Occipital lobe (tissue), 2 donors: Measurements from ENCODE around the gene RAX2. TPM values are rescaled to one million over a fixed set of nuclear protein-coding genes. Genes with fewer than 3 reads are reported as not detected.
"Not testable (repeated sequence)": the region's sequence is repeated elsewhere in the genome, so short reads cannot be mapped to it uniquely, and the experiment has no call there.

Experiments used
- DNase-seq: peaks from one replicate; lab custom pipeline; 2025; lab: John Stamatoyannopoulos, UW
- total RNA-seq: library from RNA; depleted of rRNA; stranded (reverse); fragments of >200 nt; gene quantifications from one replicate; pipeline ENCODE4 v1.2.3, GENCODE V29; 2014

The RAX2 gene
- total RNA-seq, 1 donor from 2014 or later = not detected

GRCh38 chr19:3778104-3778867 is 6.3 kb upstream of the RAX2 start:
- no peak for DNase-seq

- DNase-seq = no peak
Observed at GRCh38 chr19:3776479-3777040, 4.5 kb upstream of the RAX2 start.

GRCh38 chr19:3775831-3776230 is 3.8 kb upstream of the RAX2 start:
- DNase-seq = no peak

- no peak for DNase-seq
Observed at GRCh38 chr19:3775374-3775711, 3.3 kb upstream of the RAX2 start.

DNA sequence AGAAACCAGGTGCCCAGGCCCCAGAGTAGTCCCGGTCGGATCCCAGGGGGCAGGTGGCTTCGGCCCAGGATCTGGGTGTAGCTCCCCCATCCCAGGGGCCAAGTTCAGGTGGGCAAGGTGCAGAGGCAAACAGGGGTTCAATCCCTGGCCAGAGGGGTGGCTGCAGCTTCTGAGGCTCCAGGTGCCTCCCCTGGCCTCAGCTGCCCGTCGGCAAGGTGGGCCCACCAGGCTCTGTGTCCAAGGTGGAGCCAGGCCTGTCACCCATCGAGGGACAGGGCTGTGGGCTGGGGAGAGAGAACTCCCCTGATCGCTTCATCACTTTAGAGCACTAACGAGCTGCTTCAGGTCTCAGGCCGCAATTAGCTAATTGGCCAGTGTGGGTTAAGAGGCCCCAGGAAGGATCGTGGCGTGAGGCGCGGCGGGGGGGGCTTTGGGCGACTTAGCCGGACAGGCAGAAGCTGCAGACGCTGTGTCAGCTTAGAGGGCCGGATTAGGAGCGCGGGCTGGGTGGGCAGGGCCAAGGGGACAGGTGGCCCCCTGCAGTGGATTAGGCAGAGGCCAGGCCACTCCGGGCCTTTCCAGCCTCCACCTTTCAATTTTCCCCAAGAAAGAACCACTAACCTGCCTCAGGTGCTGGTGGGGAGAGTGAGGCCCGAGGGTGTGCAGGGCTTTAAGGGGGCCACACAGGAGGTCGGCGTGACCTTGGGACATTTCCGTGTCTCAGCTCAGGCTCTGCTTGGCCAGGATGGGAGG is 2.8 kb upstream of the RAX2 start:
- no peak for DNase-seq

DNA sequence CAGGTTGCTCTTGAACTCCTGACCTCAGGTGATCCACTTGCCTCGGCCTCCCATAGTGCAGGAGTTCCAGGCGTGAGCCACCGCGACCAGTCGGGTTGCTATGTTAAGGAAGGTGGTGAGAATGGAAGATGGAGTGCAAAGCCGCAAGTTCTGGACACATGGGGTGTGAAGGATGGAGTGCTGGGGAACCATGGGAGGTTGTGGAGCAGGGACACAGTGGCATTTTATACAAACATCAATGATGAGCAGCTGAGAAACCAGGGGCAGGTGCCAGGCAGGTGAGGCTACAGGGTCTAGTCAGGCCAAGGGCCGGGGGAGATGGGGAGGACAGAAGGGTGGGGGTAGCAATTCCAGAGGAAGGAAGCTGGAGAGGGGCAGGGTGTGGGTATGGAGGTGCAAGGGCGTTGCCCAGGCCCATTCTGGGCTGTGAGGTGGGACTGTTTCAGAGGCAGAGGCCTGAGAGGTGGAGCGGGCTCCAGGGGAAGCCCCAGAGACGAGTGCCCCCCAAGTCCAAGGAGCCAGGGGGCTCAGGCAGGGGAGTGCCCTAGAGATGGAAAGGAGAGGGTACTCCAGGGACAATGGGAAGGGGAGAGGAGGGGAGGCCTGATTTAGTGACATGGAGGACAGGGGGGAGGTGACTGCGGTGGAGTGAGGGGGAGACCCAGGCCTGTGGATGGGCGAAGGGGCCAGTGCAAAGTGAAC is 1.9 kb upstream of the RAX2 start:
- no peak for DNase-seq

GRCh38 chr19:3771000-3771905 is 775 bp downstream of the RAX2 start:
- DNase-seq = no peak

DNA sequence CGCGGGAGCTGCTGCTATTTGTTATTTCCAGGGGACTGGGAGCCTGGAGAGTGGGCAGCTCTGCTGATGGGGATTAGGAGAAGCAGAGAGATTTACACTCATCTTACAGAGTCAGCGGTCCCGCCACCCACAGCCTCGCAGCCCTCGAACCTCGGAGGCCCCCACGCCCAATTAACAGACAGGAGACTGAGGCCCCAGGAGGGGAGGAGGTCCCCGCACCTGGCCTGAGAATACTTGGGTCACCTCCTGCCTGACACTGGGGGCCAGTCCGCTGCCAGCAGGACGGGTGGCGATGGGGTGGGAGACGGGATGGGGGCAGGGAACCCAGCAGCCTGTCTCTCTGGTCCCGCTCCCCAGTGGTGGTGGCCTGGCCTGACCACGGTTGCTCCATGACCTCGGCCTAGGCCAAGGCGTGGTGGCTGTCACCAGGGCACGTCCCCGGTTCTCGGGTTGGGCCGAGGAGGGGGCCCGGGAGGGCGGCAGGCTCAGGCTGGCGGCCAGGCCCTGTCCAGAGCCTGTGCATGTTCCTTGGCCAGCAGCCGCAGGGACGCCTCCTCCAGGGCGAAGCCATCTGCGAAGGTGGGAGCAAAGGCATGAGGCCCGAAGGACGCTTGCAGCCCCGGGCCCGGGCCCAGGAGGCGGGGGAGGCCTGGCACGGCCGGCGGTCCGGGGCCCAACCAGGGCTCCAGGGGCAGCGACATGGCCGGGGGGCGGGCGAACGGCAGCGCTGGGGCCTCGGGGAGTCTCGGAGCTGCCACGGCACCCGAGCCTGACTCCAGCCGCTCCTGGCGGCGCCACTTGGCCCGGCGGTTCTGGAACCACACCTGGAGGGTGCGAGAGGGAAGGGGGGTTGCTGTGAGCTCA is 1.7 kb downstream of the RAX2 start:
- DNase-seq = no peak

DNA sequence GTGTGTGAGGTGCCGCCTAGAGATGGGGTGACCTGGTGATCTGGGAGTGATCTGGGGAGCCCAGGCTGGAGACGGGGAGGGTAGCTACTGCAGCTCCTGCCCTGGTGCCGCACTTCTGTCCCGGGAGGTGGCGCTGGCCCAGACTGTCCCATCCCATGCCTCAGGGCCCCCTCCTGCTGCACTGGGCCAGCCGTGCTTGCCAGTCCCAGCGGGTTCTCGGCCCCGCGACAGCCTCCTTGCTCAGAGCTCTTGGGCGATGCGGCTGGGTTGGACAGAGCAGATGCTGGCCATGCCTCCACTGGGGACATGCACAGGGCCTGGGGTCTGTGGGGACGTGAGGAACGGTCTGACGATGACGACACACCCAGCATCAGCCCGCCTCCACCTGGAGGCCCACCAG is 2.5 kb downstream of the RAX2 start:
- no peak for DNase-seq

DNA sequence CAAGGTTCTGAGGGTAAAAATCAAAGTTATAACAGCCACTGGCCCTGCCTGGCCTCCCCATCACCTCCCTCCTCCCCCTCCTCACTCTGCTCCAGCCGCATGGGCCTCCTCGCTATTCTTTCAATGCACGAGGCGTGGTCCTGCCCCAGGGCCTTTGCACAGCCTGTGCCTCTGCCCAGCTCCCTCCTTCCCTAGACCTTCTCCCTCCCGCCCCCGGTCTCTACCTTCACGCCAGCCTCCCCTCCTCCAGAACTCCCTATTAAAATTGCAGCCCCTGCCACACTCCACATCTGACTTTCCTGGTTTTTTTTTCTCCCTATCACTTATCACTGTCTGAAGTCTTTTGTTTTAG is 3.3 kb downstream of the RAX2 start:
- no peak for DNase-seq

DNA sequence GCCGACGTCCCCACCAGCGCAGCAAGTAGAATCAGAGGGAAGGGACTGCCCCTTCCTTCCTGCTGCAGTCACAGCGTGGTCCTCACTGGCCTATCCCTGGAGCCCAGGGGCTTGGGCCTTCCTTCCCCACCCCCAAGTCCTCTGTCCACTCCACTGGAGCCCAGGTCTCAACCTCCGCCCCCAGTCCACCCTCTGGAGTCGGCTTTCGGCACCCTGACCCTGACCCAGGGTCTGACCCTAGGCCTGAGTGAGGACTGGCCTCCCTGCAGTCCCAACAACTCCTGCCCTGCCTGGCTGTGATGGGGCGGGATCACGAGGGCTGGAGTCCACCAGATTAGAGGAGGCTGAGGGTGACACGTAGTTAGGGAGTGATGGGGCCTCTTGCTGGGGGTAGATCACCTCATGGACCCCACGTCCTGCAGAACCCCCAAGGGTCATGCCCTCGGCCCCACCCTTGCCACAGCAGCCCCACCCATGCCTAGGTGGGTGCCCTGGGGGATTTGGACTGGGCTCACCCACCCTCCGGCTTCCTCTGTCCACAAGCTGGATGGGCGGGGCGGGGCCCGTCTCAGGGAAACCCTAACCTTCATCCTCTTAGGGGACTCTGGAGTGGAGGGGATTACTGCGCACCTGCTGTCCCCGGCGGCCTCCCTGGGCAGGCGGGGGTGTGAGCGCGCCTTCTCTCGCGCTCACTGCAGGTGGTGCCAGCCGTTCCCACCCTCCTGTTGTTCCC is 3.8 kb downstream of the RAX2 start:
- no peak for DNase-seq

DNA sequence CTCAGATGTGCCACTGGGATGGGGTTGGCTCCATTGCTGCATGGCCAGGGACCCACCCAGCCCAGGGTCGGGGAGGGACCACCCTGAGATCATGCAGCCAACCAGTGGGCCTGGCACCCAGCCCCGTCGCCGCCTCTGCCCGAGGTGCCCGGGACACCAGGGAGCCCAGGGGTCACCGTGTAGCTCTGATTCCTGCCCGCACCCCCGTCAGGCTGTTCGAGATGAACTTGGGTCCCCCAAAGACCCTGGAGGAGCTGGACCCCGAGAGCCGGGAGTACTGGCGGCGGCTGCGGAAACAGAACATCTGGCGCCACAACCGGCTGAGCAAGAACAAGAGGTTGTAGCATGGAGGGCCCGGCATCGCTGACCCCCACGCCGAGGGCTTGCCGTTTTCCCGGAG is 5.0 kb downstream of the RAX2 start:
- no peak for DNase-seq

- no peak for DNase-seq
Observed at GRCh38 chr19:3766520-3766919, 5.5 kb downstream of the RAX2 start.

GRCh38 chr19:3765757-3766156 is 6.3 kb downstream of the RAX2 start:
- DNase-seq = not testable (repeated sequence)

DNA sequence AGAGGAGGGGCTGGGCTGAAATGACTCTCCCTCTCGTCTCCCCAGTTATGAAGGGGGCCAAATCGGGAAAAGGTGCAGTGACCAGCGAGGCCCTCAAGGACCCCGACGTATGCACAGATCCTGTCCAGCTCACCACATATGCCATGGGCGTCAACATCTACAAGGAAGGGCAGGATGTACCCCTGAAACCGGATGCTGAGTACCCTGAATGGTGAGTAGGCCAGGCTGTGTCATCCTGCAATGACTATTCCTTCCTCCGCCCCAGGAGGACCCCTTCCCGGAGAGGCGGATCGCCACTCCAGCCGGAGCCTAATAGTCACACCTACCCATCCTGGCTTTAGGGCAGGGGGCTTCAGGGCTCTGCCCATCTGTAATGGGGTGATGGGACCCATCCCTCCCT is 6.9 kb downstream of the RAX2 start:
- DNase-seq = no peak

DNA sequence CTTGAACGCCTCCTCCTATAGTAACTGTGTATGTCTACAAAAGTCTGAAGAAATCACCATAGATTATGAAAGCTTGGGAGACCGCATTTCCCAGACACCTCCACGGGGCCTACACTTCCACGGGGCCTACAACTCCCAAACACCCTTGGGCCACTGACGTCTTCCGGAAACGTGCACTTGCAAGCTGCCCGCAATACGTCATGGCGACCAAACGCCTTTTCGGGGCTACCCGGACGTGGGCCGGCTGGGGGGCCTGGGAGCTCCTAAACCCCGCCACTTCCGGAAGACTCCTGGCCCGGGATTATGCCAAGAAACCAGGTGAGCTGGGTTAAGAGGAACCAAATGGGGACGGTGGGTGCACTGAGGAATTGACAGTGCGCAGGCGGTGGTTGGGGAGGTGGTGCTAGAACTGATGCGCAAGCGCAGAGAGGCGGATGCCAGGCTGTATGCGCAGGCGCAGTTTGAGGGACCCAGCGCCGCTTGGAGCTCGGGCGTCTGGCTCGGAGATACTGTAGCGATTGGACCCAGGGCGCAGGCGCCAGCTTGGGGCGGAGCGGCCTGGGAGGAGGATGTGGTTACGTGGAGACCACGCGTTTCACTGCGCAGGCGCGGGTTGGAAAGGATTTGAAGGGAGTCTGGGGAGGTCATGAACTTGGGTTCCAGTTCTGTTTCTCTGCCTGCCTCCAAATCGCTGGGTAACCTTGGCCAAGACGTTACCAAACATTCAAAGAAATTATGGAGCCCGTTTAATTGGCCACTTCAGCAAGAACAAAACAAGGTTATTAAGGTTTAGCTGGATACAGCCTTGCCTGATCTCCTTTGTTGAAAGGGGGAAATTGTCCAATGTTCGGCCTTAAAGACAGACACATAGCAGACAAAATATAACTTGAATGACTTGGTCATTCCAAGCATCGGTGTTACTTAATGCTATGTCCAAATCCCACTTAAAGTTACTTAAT is 9.2 kb downstream of the RAX2 start, which contains the start of gene MRPL54:
MRPL54 (plus strand) TSS at position 182 of the 959 bp plus-strand sequence; CDS start at position 201, 19 bp downstream.
- peak; percentile 96 for DNase-seq

DNA sequence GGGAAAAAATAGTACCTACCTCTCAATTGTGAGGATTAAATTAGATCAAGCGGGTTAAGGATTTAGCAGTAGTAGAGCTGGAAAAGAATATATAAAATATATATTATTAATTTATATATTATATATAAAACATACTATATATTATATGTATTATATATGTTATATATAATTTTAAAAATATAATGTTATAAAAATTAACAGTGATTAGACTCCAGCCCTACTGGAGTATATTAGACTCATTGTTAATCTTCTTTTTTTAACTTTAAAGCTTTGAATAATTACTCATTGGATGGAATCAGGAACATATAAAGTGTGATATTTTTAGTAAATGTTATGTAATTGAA is 9.9 kb downstream of the RAX2 start:
- no peak for DNase-seq

DNA sequence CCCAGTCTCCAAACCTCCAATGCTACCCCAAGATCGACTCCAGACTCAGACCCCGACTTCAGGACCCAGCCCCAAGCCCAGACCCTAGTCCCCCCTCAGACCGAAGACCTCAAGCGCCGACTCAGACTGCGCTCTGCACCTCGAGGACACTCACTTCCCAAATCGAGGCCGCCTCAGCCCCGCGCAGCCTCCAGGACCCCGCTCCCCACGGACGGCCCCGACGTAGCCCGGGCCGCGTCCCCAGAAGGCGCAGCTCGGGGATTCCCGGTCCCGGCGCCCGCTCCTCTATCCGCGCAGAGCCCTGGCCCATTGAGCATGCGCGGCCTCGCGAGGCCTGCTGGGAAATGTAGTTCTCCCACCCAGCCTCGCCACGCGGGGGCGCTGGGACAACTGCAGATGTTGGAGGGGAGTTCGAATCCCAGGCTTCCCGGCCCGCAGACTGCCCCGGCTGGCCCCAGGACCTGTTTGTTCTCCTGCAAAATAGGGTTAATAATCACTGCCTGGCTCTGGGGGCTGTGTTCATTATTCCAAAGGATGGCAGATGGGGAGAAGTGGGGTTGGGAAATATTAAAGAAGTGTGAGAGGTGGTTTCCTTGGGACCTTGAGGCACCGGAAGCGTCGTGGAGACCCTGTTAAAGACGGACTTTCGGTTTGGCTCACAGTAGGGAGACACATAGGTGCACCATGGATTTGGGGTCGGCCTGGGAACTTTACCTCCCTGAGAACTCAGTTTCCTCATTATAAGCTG is 10.5 kb downstream of the RAX2 start, which contains the start of gene APBA3:
APBA3 (minus strand) TSS at position 311 of the 748 bp plus-strand sequence. CDS start 1,428 bp downstream, outside the sequence.
- peak; percentile 80 for DNase-seq
